Esophagus mucosa (tissue), 1 donor: Measurements from ENCODE around the gene SLPI. TPM values are rescaled to one million over a fixed set of nuclear protein-coding genes. Genes with fewer than 3 reads are reported as not detected.

ENCODE experiments used
- ATAC-seq: fragments of 200-7000 bp; cut with Tn5 transposase; one replicate; pipeline ENCODE4 v1.9.1; 2020
- total RNA-seq: library from RNA; stranded (reverse); gene quantifications from one replicate; pipeline ENCODE4 v1.2.4, GENCODE V29; 2023
- donor health status: DM: yes; HTN: yes; CAD: no.

SLPI gene
- total RNA-seq, 1 donor from 2014 or later: 864 TPM

- ATAC-seq: no peak
Observed at GRCh38 chr20:45269754-45270270, 15.4 kb upstream of the SLPI start.

GRCh38 chr20:45269056-45269455 lies 14.7 kb upstream of the SLPI start:
- no peak for ATAC-seq

- ATAC-seq: no peak
Observed at GRCh38 chr20:45268531-45268930, 14.2 kb upstream of the SLPI start.

- ATAC-seq: peak; percentile 35
Observed at GRCh38 chr20:45266977-45267376, 12.6 kb upstream of the SLPI start.

GRCh38 chr20:45263556-45264266 lies 9.3 kb upstream of the SLPI start:
- no peak for ATAC-seq

GRCh38 chr20:45258664-45259063 lies 4.3 kb upstream of the SLPI start:
- ATAC-seq: no peak

GRCh38 chr20:45258259-45258658 lies 3.9 kb upstream of the SLPI start:
- ATAC-seq: no peak

- no peak for ATAC-seq
Observed at GRCh38 chr20:45257711-45258110, 3.3 kb upstream of the SLPI start.

GRCh38 chr20:45257161-45257560 lies 2.8 kb upstream of the SLPI start:
- peak; percentile 71 for ATAC-seq

GRCh38 chr20:45253261-45253660 lies 1.1 kb downstream of the SLPI start:
- ATAC-seq: peak; percentile 53

- no peak for ATAC-seq
Observed at GRCh38 chr20:45251884-45252560, 2.3 kb downstream of the SLPI start.

GRCh38 chr20:45248609-45249008 lies 5.8 kb downstream of the SLPI start:
- ATAC-seq: no peak

- no peak for ATAC-seq
Observed at GRCh38 chr20:45247865-45248264, 6.5 kb downstream of the SLPI start.

- ATAC-seq: no peak
Observed at GRCh38 chr20:45246109-45246508, 8.3 kb downstream of the SLPI start.

GRCh38 chr20:45238139-45238538 lies 16.2 kb downstream of the SLPI start:
- no peak for ATAC-seq

GRCh38 chr20:45235995-45236394 lies 18.4 kb downstream of the SLPI start:
- ATAC-seq: peak; percentile 87

GRCh38 chr20:45230631-45231030 lies 23.7 kb downstream of the SLPI start:
- ATAC-seq: no peak

- peak; percentile 91 for ATAC-seq
Observed at GRCh38 chr20:45229264-45230056, 24.9 kb downstream of the SLPI start.

GRCh38 chr20:45226287-45226686 lies 28.1 kb downstream of the SLPI start:
- ATAC-seq: no peak

- ATAC-seq: no peak
Observed at GRCh38 chr20:45223136-45223535, 31.2 kb downstream of the SLPI start.

- ATAC-seq: no peak
Observed at GRCh38 chr20:45221076-45221475, 33.3 kb downstream of the SLPI start, which contains the start of gene SEMG2. Gene SEMG2, plus strand, starts transcription at chr20:45221373. Its CDS starts 17 bp downstream, at chr20:45221390.

GRCh38 chr20:45218636-45219035 lies 35.7 kb downstream of the SLPI start:
- ATAC-seq: no peak

- peak; percentile 72 for ATAC-seq
Observed at GRCh38 chr20:45218124-45218523, 36.2 kb downstream of the SLPI start.
